GM12892 (cell line): ENCODE measurements around the gene PVALB.

ENCODE experiments used
- DNase-seq: peaks from one replicate; pipeline ENCODE4 v3.0.0; 2011; ENCODE audit not compliant: insufficient read length
- FAIRE-seq: peaks from 2 replicates; lab custom pipeline; 2011; peaks lifted over from hg19 to GRCh38; lab: Jason Lieb, UNC
- POLR2A ChIP-seq: IDR thresholded peaks from 2 replicates; pipeline ENCODE4 v1.6.1; 2011; ENCODE audit warnings: low read depth, low read length, control low read depth
- POLR2AphosphoS5 ChIP-seq: IDR thresholded peaks from 2 replicates; pipeline ENCODE4 v1.6.1; 2011; ENCODE audit warnings: low read depth, low read length, control low read depth
- TAF1 ChIP-seq: IDR thresholded peaks from 2 replicates; pipeline ENCODE4 v1.6.1; 2011; ENCODE audit warnings: low read depth, mild to moderate bottlenecking, control low read depth, low read length, borderline replicate concordance

PVALB gene

DNA sequence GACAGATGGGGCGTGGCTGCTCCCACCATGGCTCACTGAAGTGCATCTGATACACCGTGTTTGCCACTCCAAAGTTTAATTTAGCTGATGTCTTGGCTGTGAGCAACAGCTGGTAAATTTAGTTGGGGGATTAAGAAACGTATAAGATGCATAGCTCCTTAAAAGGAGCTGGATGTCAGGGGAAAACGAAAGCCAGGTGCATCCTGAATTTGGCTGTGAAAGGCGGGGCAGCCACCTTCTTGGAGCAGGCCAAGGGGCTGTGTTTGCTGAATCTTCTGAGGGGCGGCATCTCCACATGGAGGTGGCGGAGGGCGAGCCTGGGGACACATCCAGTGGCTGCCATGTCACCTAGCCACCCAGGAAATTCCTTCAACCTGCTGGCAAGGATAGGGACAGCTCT lies 23.3 kb upstream of the PVALB start:
- DNase-seq (no peak), FAIRE-seq (no peak)
- TF ChIP-seq POLR2AphosphoS5 (no peak), TAF1 (no peak), POLR2A (no peak)

- TF ChIP-seq POLR2AphosphoS5: no peak
- DNase-seq (no peak), FAIRE-seq (no peak)
Measured at GRCh38 chr22:36839356-36840073, 22.7 kb upstream of the PVALB start.

DNA sequence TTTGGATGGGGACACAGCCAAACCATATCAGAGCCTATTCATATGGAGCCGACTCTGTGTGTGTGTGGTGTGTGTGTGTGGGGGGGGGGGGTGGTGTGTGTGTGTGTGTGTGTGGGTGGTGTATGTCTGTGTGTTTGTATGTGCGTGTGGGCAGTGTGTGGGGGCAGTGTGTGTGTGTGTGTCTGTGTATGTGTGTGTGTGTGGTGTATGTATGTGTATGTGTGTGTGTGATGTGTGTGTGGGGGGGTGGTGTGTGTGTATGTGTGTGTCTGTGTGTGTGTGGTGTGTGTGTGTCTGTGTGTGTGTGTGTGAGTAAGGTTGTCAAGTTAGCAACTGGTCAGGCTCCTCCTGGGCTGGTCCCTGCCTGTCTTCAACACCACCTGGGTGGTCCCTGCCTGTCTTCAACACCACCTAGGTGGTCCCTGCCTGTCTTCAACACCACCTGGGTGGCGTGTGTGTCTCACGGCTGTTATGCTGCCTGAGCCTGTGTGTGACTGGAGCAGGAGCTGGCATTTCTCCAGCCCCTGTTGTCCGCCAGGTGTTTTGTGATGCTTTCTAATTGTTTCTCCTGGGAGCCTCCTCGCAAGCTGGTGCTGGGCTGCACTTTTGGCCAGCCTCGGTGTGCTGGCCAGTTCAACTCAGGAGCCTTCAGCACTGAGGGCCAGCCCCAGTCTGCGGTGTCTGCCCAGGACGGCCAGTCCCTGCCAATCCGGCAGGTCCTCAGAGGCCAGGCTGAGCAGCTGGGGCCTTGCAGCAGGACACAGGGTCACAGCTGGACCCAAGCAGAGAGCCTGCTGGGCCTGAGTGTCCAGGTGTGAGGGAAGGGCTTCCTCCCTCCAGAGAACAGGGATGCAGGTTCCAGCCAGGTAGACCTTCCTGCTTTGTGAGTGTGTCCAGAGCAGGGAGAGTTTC lies 21.5 kb upstream of the PVALB start:
- FAIRE-seq (peak; percentile 60), DNase-seq (no peak)
- TF ChIP-seq TAF1 (no peak), POLR2AphosphoS5 (no peak), POLR2A (no peak)

GRCh38 chr22:36835903-36836302 lies 19.1 kb upstream of the PVALB start:
- TF ChIP-seq POLR2AphosphoS5: no peak
- TF ChIP-seq TAF1: no peak
- no peak for TF ChIP-seq POLR2A
- DNase-seq (no peak), FAIRE-seq (no peak)

- TF ChIP-seq POLR2A: no peak
- TF ChIP-seq POLR2AphosphoS5: no peak
- no peak for TF ChIP-seq TAF1
- no peak for DNase-seq
- FAIRE-seq: no peak
Measured at GRCh38 chr22:36833073-36833472, 16.2 kb upstream of the PVALB start.

DNA sequence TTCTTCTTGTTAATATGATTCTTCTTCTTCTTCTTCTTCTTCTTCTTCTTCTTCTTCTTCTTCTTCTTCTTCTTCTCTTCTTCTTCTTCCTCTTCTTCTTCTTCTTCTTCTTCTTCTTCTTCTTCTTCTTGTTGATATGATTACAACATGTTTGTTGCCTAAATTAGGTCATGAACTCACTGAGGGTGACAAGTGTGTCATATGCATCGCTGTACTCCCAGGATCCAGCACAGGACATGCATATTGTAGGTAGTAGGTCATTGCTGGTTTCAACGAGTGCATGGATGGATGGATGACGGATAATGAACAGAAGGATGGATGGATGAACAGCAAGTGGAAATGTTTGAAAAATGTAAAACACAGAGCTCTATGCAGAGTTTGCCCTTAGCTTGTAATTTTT lies 14.9 kb upstream of the PVALB start:
- FAIRE-seq: no peak
- no peak for TF ChIP-seq POLR2A
- no peak for TF ChIP-seq TAF1
- no peak for TF ChIP-seq POLR2AphosphoS5

DNA sequence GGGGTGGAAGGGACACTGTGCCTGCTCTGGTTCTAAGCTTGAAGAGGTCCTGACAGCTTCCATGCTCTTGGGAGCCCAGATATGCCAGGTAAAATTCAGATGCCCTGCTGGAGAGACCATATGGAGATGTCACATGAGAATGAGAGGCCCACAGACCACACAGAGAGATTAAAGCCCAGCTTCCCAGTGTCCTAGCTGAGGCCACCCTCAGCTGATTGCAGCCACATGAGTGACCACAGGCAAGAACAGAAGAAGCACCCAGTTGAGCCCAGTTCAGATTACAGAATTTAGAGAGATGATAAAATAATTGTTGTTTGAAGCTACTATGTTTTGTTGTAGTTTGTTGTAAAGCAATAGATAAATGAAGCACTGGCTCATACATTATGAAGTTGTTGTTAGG lies 14.4 kb upstream of the PVALB start:
- no peak for FAIRE-seq
- no peak for TF ChIP-seq POLR2AphosphoS5
- TF ChIP-seq TAF1: no peak
- TF ChIP-seq POLR2A: no peak
- DNase-seq: no peak

More for the DNA sequence above, 14.9 kb upstream of the PVALB start:
- DNase-seq: no peak

DNA sequence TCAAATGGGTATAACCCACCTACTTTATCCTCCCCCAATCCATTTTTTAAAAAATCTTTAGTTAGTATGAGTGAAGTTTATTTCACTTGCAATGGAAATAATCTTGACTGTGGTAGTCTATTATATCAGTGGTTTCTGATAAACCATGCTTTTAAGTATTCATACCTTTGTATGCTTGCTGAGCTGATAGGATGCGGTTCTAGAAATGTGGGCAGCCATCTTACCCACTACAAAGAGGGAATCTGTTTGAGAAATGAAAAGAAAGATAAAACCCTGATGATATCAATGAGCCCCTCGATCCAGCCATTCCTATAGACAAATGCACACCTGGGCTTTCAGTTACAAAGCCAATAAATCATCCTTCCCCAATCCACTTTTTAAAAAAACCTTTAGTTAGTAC lies 13.8 kb upstream of the PVALB start:
- no peak for TF ChIP-seq POLR2A
- TF ChIP-seq POLR2AphosphoS5: no peak
- no peak for TF ChIP-seq TAF1
- DNase-seq: no peak
- no peak for FAIRE-seq

DNA sequence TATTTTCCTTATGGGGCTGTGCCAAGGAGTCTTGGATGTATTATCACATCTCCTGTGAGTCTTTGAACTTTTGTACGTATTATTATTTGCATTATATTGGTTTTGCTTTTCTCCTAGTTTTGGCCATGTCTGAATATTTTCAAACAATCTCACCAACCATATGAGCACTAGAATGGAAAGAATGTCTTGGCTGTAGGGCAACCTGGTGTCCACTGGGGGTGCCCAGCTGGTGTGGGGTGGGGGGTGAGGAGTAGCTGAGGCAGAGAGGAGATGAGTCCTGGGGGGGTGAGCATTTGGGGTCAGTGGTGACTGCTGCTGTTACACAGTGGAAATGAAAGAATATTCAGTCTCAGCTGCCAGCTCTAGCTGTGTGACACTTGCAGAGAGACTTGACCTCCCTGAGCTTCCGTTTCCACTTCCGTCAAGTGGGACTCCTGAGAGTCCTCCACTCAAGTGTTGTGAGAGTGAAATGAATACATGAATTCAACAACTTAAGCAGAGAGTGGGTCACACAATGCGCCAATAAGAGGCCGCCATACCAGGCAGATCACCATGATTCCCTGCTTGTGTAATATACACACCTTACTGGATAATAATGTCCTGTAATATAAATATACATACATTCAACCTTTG lies 12.7 kb upstream of the PVALB start:
- DNase-seq (no peak), FAIRE-seq (no peak)
- TF ChIP-seq POLR2A: no peak
- TF ChIP-seq POLR2AphosphoS5: no peak
- no peak for TF ChIP-seq TAF1

- TF ChIP-seq TAF1 (no peak), POLR2A (no peak), POLR2AphosphoS5 (no peak)
- no peak for FAIRE-seq
- DNase-seq: no peak
Measured at GRCh38 chr22:36828815-36829214, 12.0 kb upstream of the PVALB start.

DNA sequence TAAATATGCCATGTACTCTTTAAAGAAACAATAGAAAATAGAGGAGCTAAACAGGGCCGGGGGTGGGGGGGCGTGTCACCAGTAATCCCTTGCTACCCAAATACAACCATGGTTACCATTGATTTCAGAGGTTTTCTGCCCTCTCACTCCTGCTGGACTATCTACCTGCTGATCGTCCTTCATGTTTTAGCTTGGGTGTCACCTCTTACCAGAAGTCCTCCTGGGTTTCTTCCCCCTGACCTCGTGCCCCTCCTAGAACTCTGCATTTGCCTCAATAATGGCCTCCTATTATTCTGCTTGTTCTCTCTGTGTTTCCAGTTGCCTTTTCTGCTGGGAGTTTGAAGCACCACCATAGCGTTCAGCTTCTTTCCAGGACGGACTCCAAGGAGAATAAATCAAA lies 9.4 kb upstream of the PVALB start:
- TF ChIP-seq TAF1: no peak
- no peak for TF ChIP-seq POLR2A
- no peak for TF ChIP-seq POLR2AphosphoS5
- FAIRE-seq (no peak), DNase-seq (no peak)
